Measurements from ENCODE around the gene SPINK4.

DNA sequence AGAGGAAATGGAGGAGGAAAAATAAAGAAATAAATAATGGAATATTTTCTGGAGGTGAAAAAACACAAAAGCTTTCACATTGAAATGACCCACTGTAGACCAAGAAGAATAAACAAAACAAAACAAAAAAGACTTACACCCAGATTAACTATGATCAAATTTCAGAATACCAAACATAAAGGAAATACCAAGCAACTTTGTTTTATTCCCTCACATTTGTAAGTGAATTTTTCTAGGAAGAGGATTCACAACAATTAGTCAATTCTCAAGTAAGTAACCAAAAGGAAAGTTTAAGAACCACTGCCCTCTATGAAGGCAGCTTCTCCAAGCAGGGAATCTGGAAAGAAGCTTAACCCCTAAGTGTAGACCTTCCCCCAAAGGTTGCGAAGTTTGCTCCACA is 43.2 kb upstream of the SPINK4 start:
- TF ChIP-seq, protein P1, sequence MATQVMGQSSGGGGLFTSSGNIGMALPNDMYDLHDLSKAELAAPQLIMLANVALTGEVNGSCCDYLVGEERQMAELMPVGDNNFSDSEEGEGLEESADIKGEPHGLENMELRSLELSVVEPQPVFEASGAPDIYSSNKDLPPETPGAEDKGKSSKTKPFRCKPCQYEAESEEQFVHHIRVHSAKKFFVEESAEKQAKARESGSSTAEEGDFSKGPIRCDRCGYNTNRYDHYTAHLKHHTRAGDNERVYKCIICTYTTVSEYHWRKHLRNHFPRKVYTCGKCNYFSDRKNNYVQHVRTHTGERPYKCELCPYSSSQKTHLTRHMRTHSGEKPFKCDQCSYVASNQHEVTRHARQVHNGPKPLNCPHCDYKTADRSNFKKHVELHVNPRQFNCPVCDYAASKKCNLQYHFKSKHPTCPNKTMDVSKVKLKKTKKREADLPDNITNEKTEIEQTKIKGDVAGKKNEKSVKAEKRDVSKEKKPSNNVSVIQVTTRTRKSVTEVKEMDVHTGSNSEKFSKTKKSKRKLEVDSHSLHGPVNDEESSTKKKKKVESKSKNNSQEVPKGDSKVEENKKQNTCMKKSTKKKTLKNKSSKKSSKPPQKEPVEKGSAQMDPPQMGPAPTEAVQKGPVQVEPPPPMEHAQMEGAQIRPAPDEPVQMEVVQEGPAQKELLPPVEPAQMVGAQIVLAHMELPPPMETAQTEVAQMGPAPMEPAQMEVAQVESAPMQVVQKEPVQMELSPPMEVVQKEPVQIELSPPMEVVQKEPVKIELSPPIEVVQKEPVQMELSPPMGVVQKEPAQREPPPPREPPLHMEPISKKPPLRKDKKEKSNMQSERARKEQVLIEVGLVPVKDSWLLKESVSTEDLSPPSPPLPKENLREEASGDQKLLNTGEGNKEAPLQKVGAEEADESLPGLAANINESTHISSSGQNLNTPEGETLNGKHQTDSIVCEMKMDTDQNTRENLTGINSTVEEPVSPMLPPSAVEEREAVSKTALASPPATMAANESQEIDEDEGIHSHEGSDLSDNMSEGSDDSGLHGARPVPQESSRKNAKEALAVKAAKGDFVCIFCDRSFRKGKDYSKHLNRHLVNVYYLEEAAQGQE (IDR thresholded peaks at IDR 0.05; ENCODE audit: borderline replicate concordance): no peak
- TF ChIP-seq SMC3 (conservative IDR thresholded peaks at IDR 0.05; ENCODE audit: poor library complexity): no peak
- TF ChIP-seq, protein P2, sequence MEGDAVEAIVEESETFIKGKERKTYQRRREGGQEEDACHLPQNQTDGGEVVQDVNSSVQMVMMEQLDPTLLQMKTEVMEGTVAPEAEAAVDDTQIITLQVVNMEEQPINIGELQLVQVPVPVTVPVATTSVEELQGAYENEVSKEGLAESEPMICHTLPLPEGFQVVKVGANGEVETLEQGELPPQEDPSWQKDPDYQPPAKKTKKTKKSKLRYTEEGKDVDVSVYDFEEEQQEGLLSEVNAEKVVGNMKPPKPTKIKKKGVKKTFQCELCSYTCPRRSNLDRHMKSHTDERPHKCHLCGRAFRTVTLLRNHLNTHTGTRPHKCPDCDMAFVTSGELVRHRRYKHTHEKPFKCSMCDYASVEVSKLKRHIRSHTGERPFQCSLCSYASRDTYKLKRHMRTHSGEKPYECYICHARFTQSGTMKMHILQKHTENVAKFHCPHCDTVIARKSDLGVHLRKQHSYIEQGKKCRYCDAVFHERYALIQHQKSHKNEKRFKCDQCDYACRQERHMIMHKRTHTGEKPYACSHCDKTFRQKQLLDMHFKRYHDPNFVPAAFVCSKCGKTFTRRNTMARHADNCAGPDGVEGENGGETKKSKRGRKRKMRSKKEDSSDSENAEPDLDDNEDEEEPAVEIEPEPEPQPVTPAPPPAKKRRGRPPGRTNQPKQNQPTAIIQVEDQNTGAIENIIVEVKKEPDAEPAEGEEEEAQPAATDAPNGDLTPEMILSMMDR (IDR thresholded peaks at IDR 0.05; ENCODE audit: poor library complexity, severe bottlenecking): no peak
- no peak for TF ChIP-seq TAF1 (IDR thresholded peaks at IDR 0.05; ENCODE audit: low read depth)
- TF ChIP-seq EZH2 (IDR thresholded peaks at IDR 0.05; ENCODE audit: borderline replicate concordance, insufficient read depth, low read length, poor library complexity, severe bottlenecking): no peak
- no peak for TF ChIP-seq EP300 (conservative IDR thresholded peaks at IDR 0.05; ENCODE audit: poor library complexity, severe bottlenecking)
- no peak for TF ChIP-seq POLR2AphosphoS5 (IDR thresholded peaks at IDR 0.05)
- no peak for TF ChIP-seq RAD21 (conservative IDR thresholded peaks at IDR 0.05)

Measured in neural cell (in vitro differentiated cells).